Cardiac fibroblast (primary cell): ENCODE measurements around the gene SLC30A7.
"Not testable (repeated sequence)": the region's sequence is repeated elsewhere in the genome, so short reads cannot be mapped to it uniquely, and the experiment has no call there.

Source experiments
- DNase-seq, 2 donors: peaks; one replicate each; pipeline versions ENCODE4 v3.0.0 to v3.0.0-alpha.2; 2010; ENCODE audit warnings: low read depth in 2 of 2
- H3K4me3 ChIP-seq, 2 donors: replicated peaks in 1 of 2; 1 replicate in 1 of 2; 2 replicates in 1 of 2; pipeline ENCODE4 v1.5.1; 2011; ENCODE audit warnings: low read depth in 2 of 2, low read length in 2 of 2, mild to moderate bottlenecking in 2 of 2, moderate library complexity in 1 of 2
- TF ChIP-seq, protein P1 (sequence below): IDR thresholded peaks from one replicate; pipeline ENCODE4 v1.5.1; 2011; ENCODE audit warnings: low read depth, mild to moderate bottlenecking, low read length, inconsistent platforms

SLC30A7 gene

GRCh38 chr1:100924212-100924611 is 28.3 kb downstream of the SLC30A7 start:
- TF ChIP-seq, protein P1, sequence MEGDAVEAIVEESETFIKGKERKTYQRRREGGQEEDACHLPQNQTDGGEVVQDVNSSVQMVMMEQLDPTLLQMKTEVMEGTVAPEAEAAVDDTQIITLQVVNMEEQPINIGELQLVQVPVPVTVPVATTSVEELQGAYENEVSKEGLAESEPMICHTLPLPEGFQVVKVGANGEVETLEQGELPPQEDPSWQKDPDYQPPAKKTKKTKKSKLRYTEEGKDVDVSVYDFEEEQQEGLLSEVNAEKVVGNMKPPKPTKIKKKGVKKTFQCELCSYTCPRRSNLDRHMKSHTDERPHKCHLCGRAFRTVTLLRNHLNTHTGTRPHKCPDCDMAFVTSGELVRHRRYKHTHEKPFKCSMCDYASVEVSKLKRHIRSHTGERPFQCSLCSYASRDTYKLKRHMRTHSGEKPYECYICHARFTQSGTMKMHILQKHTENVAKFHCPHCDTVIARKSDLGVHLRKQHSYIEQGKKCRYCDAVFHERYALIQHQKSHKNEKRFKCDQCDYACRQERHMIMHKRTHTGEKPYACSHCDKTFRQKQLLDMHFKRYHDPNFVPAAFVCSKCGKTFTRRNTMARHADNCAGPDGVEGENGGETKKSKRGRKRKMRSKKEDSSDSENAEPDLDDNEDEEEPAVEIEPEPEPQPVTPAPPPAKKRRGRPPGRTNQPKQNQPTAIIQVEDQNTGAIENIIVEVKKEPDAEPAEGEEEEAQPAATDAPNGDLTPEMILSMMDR: no peak
- H3K4me3 ChIP-seq: no peak overlapping the region
- DNase-seq: peak; percentile 14 to 38

- no peak for DNase-seq
- TF ChIP-seq, protein P1: no peak
- H3K4me3 ChIP-seq: no peak overlapping the region
Observed at GRCh38 chr1:100924991-100925390, 29.1 kb downstream of the SLC30A7 start.

- TF ChIP-seq, protein P1: no peak
- H3K4me3 ChIP-seq: no peak overlapping the region
- no peak for DNase-seq
Observed at GRCh38 chr1:100926240-100926639, 30.4 kb downstream of the SLC30A7 start.

- TF ChIP-seq, protein P1: no peak
- no peak overlapping the region for H3K4me3 ChIP-seq
- no peak for DNase-seq
Observed at GRCh38 chr1:100927276-100927675, 31.4 kb downstream of the SLC30A7 start.

GRCh38 chr1:100928128-100928527 is 32.2 kb downstream of the SLC30A7 start:
- DNase-seq: no peak
- TF ChIP-seq, protein P1: no peak
- no peak overlapping the region for H3K4me3 ChIP-seq

DNA sequence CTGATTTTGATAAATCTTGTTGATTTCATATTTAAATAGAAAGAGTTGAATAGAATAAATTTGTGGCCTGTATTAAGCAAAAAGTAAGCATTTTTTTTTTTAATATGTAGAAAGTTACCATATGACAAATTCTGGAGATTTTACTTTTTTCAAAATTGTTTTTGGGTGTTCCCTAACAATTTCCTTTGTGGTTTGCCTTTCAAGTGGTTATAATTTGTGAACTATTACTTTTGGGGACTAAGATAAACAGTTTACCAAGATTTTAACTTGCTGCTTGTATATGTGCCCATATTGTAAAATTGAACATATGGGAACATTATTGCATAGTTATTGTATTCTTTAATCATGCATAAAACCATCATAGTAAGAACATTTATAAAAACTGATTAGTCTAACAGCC is 34.6 kb downstream of the SLC30A7 start:
- H3K4me3 ChIP-seq: no peak overlapping the region
- TF ChIP-seq, protein P1: no peak
- no peak for DNase-seq

DNA sequence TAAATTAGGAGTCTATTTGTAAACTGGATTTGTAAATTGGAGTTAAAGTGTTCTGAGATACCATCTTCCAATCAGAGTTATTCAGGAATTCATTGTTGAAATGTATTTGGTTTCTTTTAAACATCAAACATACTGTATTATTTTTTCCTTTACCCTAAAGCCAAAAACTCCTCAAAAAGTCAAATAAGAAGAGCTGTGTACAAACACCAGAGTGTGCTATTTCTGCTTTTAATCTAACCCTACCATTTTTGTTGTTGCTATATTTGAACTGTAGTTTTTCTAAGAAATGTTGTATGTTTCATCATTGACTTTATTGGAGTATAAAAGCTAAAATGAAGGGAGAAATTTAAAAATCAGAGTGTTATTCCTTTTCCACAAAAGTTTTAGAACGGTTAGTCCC is 35.8 kb downstream of the SLC30A7 start:
- H3K4me3 ChIP-seq: no peak overlapping the region
- DNase-seq: no peak
- TF ChIP-seq, protein P1: no peak

DNA sequence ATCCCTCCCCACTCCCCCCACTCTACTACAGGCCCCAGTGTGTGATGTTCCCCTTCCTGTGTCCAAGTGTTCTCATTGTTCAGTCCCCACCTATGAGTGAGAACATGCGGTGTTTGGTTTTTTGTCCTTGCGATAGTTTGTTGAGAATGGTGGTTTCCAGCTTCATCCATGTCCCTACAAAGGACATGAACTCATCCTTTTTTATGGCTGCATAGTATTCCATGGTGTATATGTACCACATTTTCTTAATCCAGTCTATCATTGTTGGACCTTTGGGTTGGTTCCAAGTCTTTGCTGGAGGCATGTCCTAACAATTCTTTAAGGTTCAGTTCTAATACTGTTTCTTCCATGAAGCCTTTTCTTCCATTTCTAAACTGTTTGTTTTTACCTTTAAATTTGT is 37.7 kb downstream of the SLC30A7 start:
- DNase-seq, H3K4me3 ChIP-seq: not testable (repeated sequence)
